H9 (cell line): ENCODE data around the gene TBC1D22A. TPM values are rescaled to one million over a fixed set of nuclear protein-coding genes. Genes with fewer than 3 reads are reported as not detected.

Experiments
- DNase-seq: peaks from one replicate; pipeline ENCODE4 v3.0.0-alpha.2; 2017
- H2AFZ ChIP-seq: one replicate; pipeline ENCODE4 v1.6.1; 2013; ENCODE audit warnings: mild to moderate bottlenecking, low read length, control low read depth, moderate library complexity
- H2AK5ac ChIP-seq: 2 replicates; pipeline ENCODE4 v1.6.1; 2013; ENCODE audit warnings: low read length, control low read depth, mixed read lengths; ENCODE audit not compliant: insufficient read length
- H2BK120ac ChIP-seq: one replicate; pipeline ENCODE4 v1.6.1; 2013; ENCODE audit warnings: low read depth, mild to moderate bottlenecking, low read length, control low read depth, inconsistent platforms; ENCODE audit not compliant: poor library complexity, severe bottlenecking
- H2BK12ac ChIP-seq: 2 replicates; pipeline ENCODE4 v1.6.1; 2013; ENCODE audit warnings: low read length, control low read depth, mixed read lengths, low read depth; ENCODE audit not compliant: insufficient read length
- H2BK15ac ChIP-seq: 2 replicates; pipeline ENCODE4 v1.6.1; 2013; ENCODE audit warnings: low read depth, low read length, control low read depth
- H2BK20ac ChIP-seq: one replicate; pipeline ENCODE4 v1.6.1; 2013; ENCODE audit warnings: low read depth, mild to moderate bottlenecking, low read length, control low read depth, inconsistent platforms; ENCODE audit not compliant: poor library complexity, severe bottlenecking
- H2BK5ac ChIP-seq: 2 replicates; pipeline ENCODE4 v1.6.1; 2013; ENCODE audit warnings: low read length, control low read depth, mixed read lengths; ENCODE audit not compliant: insufficient read length
- H3K14ac ChIP-seq: 2 replicates; pipeline ENCODE4 v1.6.1; 2013; ENCODE audit warnings: low read length, control low read depth; ENCODE audit not compliant: insufficient read depth
- H3K18ac ChIP-seq: 2 replicates; pipeline ENCODE4 v1.6.1; 2013; ENCODE audit warnings: low read depth, mild to moderate bottlenecking, mixed read lengths, low read length, control low read depth; ENCODE audit not compliant: insufficient read length
- H3K23ac ChIP-seq: 2 replicates; pipeline ENCODE4 v1.6.1; 2013; ENCODE audit warnings: low read length, control low read depth, mixed read lengths, low read depth; ENCODE audit not compliant: insufficient read length
- H3K23me2 ChIP-seq: 2 replicates; pipeline ENCODE4 v1.6.1; 2013; ENCODE audit warnings: low read depth, mild to moderate bottlenecking, mixed read lengths, low read length, control low read depth; ENCODE audit not compliant: insufficient read length, poor library complexity, severe bottlenecking
- H3K27ac ChIP-seq: 2 replicates; pipeline ENCODE4 v1.5.1; 2013; ENCODE audit warnings: low read length, control low read depth, mixed read lengths, low read depth; ENCODE audit not compliant: insufficient read length
- H3K27me3 ChIP-seq: 2 replicates; pipeline ENCODE4 v1.6.1; 2013; ENCODE audit warnings: low read length, control low read depth, inconsistent platforms; ENCODE audit not compliant: insufficient read depth
- H3K4ac ChIP-seq: 2 replicates; pipeline ENCODE4 v1.6.1; 2013; ENCODE audit warnings: low read depth, mild to moderate bottlenecking, control low read depth, inconsistent platforms, low read length, moderate library complexity
- H3K4me1 ChIP-seq: 2 replicates; pipeline ENCODE4 v1.6.1; 2013; ENCODE audit warnings: low read length, control low read depth, inconsistent platforms; ENCODE audit not compliant: insufficient read depth
- H3K4me2 ChIP-seq: 2 replicates; pipeline ENCODE4 v1.6.1; 2013; ENCODE audit warnings: low read length, control low read depth, mixed read lengths; ENCODE audit not compliant: insufficient read length, insufficient read depth
- H3K56ac ChIP-seq: 2 replicates; pipeline ENCODE4 v1.6.1; 2013; ENCODE audit warnings: low read depth, mild to moderate bottlenecking, mixed read lengths, low read length, control low read depth; ENCODE audit not compliant: insufficient read length
- H3K79me1 ChIP-seq: 2 replicates; pipeline ENCODE4 v1.6.1; 2013; ENCODE audit warnings: low read depth, mild to moderate bottlenecking, moderate library complexity, low read length, control low read depth, inconsistent platforms; ENCODE audit not compliant: insufficient read depth, poor library complexity, severe bottlenecking
- H3K79me2 ChIP-seq: 2 replicates; pipeline ENCODE4 v1.6.1; 2013; ENCODE audit warnings: low read length, control low read depth, inconsistent platforms; ENCODE audit not compliant: insufficient read depth
- H3K9ac ChIP-seq: 2 replicates; pipeline ENCODE4 v1.6.1; 2013; ENCODE audit warnings: low read length, control low read depth, mixed read lengths; ENCODE audit not compliant: insufficient read length; ENCODE audit errors: extremely low read depth
- H3K9me3 ChIP-seq: one replicate; pipeline ENCODE4 v1.6.1; 2013; ENCODE audit warnings: low read depth, low read length, inconsistent platforms; ENCODE audit not compliant: control insufficient read depth
- H3T11ph ChIP-seq: one replicate; pipeline ENCODE4 v1.6.1; 2013; ENCODE audit warnings: mild to moderate bottlenecking, low read length, control low read depth, inconsistent platforms
- H4K20me1 ChIP-seq: one replicate; pipeline ENCODE4 v1.6.1; 2013; ENCODE audit not compliant: control insufficient read depth, insufficient read length, insufficient read depth
- H4K5ac ChIP-seq: 2 replicates; pipeline ENCODE4 v1.6.1; 2013; ENCODE audit warnings: low read depth, mild to moderate bottlenecking, mixed read lengths, low read length, control low read depth; ENCODE audit not compliant: insufficient read length
- H4K8ac ChIP-seq: replicated peaks from 2 replicates; pipeline ENCODE4 v1.6.1; 2013; ENCODE audit warnings: low read length, control low read depth, mixed read lengths, low read depth; ENCODE audit not compliant: insufficient read length
- H4K91ac ChIP-seq: 2 replicates; pipeline ENCODE4 v1.6.1; 2013; ENCODE audit warnings: low read depth, mild to moderate bottlenecking, moderate library complexity, mixed read lengths, low read length, control low read depth; ENCODE audit not compliant: insufficient read length
- H3K27ac Mint-ChIP-seq, 3 experiments: 2 replicates in 2 of 3; 3 replicates in 1 of 3; pipeline ENCODE4 v1.8.0; 2020 to 2021; ENCODE audit warnings: mixed read lengths in 3 of 3, mild to moderate bottlenecking in 1 of 3, moderate library complexity in 1 of 3
- H3K27me3 Mint-ChIP-seq: 2 replicates; pipeline ENCODE4 v1.8.0; 2021; ENCODE audit warnings: low read depth, mild to moderate bottlenecking, moderate library complexity, mixed read lengths
- H3K36me3 Mint-ChIP-seq, 3 experiments: 2 replicates in 2 of 3; 3 replicates in 1 of 3; pipeline ENCODE4 v1.8.0; 2020 to 2021; ENCODE audit warnings: low read depth in 3 of 3, mixed read lengths in 3 of 3; ENCODE audit not compliant: insufficient read depth in 1 of 3
- H3K4me1 Mint-ChIP-seq, 2 experiments: 2 replicates each; pipeline ENCODE4 v1.8.0; 2020; ENCODE audit warnings: mixed read lengths in 2 of 2
- H3K4me3 Mint-ChIP-seq, 2 experiments: 2 replicates in 1 of 2; 3 replicates in 1 of 2; pipeline ENCODE4 v1.8.0; 2020 to 2021; ENCODE audit warnings: mild to moderate bottlenecking in 2 of 2, mixed read lengths in 2 of 2, moderate library complexity in 1 of 2
- H3K9me3 Mint-ChIP-seq, 2 experiments: 2 replicates in 1 of 2; 3 replicates in 1 of 2; pipeline ENCODE4 v1.8.0; 2020; ENCODE audit warnings: mild to moderate bottlenecking in 2 of 2, mixed read lengths in 2 of 2, moderate library complexity in 1 of 2
- CTCF ChIP-seq: fragments of 200-600 bp; sonication (generic); conservative IDR thresholded peaks from 3 replicates; pipeline ENCODE4 v1.8.0; 2021; ENCODE audit warnings: antibody characterized with exemption, mild to moderate bottlenecking
- WGBS: extraction: QIAGEN DNeasy Blood & Tissue Kit; methylation state at CpG from one replicate; pipeline ENCODE4 v1.1.7; 2013; ENCODE audit warnings: missing lambda C conversion rate, low lambda C conversion rate, mixed read lengths; ENCODE audit not compliant: insufficient read length; ENCODE audit errors: extremely low coverage; 5-methylcytosine and 5-hydroxymethylcytosine counted together
- total RNA-seq: library from RNA; stranded (reverse); gene quantifications from 2 replicates; pipeline ENCODE4 v1.2.1, GENCODE V29; 2021

The TBC1D22A gene
- total RNA-seq, 1 experiment from 2014 or later: 20.8 TPM

GRCh38 chr22:47045691-47046410 is 283.4 kb downstream of the TBC1D22A start:
- H3K79me2 ChIP-seq: no peaks in the 10 kb centered on the region; the same call in 1 of the 2 replicates
- no peaks in the 10 kb centered on the region for H3K9me3 ChIP-seq

More at GRCh38 chr22:47045691-47046410, 283.4 kb downstream of the TBC1D22A start:
- no peak overlapping the region for H3K9ac ChIP-seq
- no peak overlapping the region for H3K56ac ChIP-seq
- Mint-ChIP-seq H3K4me1 (peaks cover 17 to 24% of the 10 kb centered on the region in 2 experiments), H3K9me3 (no peaks in the 10 kb centered on the region), H3K4me3 (no peak overlapping the region), H3K27ac (peak overlapping the region in 1 of 3 experiments; percentile 32; a peak in 2 of 7 replicates), H3K27me3 (no peaks in the 10 kb centered on the region; the same call in none of the 2 replicates), H3K36me3 (no peaks in the 10 kb centered on the region; a peak in 1 of 7 replicates)
- H4K91ac ChIP-seq: no peak overlapping the region
- H2AK5ac ChIP-seq: no peak overlapping the region
- no peak overlapping the region for H2BK15ac ChIP-seq
- no peaks in the 10 kb centered on the region; the same call in 1 of the 2 replicates for H3K4me1 ChIP-seq
- no peak overlapping the region for H3K27ac ChIP-seq
- no peak overlapping the region for H3K4me2 ChIP-seq
- H2AFZ ChIP-seq: no peak overlapping the region
- DNase-seq: no peak
- H2BK120ac ChIP-seq: no peak overlapping the region
- H3K23ac ChIP-seq: no peak overlapping the region
- H3K27me3 ChIP-seq: no peaks in the 10 kb centered on the region
- TF ChIP-seq CTCF: no peak
- no peak overlapping the region for H2BK5ac ChIP-seq
- no peak overlapping the region; the same call in 1 of the 2 replicates for H3K14ac ChIP-seq
- no peak overlapping the region for H3K18ac ChIP-seq
- no peaks in the 10 kb centered on the region for H3K79me1 ChIP-seq
- no CpG with 5 or more reads among the region's 14 CpGs for WGBS
- H3K4ac ChIP-seq: no peak overlapping the region; the same call in 1 of the 2 replicates
- no peak overlapping the region for H4K8ac ChIP-seq
- H4K5ac ChIP-seq: no peak overlapping the region
- H3K23me2 ChIP-seq: no peaks in the 10 kb centered on the region
- H2BK12ac ChIP-seq: no peak overlapping the region
- no peaks in the 10 kb centered on the region for H4K20me1 ChIP-seq
- H2BK20ac ChIP-seq: no peak overlapping the region
- H3T11ph ChIP-seq: no peak overlapping the region
